ENCODE measurements around the gene PRKCD.

GRCh38 chr3:53161820-53162671 lies 1.0 kb downstream of the PRKCD start:
- TF ChIP-seq CTCF (IDR thresholded peaks at IDR 0.05; ENCODE audit: low read depth, low read length) (no peak), POLR2A (IDR thresholded peaks at IDR 0.05; ENCODE audit: extremely low read depth, insufficient read length) (no peak)

All from NB4 (cell line).